Activated T-helper 9 cell treated with anti-CD3 and anti-CD28 coated beads, Interleukin-2, amount 50 U/mL, for 16 hours (primary cell): ENCODE data around the gene KRTAP5-10.
"Not testable (repeated sequence)": the region's sequence is repeated elsewhere in the genome, so short reads cannot be mapped to it uniquely, and the experiment has no call there.

Source experiments
- DNase-seq: peaks from one replicate; pipeline ENCODE4 v3.0.0-alpha.2; 2020; ENCODE audit warnings: low read depth

KRTAP5-10 gene

DNA sequence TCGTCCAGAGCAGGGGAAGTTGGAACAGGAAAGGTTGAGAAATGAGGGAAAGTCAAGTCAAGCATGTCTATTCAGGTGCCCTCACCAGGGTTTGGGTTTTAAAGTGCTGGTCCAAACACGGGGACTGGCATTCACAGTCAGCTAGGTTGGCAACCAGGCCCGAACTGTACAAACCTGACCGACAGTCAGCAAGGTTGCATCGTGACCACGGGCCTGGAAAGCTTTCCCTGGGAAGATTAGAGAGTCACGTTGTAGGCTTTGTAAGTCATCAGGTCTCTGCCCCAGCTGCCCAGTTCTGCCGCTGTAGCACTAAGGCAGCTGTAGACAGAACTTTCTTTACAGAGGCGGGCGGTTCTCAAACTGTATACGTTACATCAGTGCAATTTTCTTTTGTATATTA is 7.4 kb downstream of the KRTAP5-10 start:
- DNase-seq, result no peak

DNA sequence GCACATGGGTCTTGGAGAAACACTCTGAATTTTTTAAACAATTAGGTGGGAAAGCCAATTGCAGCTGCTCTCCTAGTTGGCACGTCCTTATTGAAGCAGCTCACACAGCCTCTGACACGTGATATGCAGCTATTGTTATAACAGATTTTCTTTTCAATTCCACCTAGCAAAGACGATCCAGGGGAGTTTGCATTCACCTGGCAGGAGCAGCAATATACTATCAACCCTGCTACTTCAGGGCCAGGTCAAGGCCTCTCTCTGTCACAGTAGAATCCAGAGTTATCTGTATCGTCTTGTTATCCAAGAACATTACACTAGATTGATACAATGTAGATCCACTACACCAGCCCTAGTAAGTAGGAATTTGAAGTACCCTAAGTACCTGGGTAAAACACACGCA is 9.1 kb downstream of the KRTAP5-10 start:
- no peak for DNase-seq

DNA sequence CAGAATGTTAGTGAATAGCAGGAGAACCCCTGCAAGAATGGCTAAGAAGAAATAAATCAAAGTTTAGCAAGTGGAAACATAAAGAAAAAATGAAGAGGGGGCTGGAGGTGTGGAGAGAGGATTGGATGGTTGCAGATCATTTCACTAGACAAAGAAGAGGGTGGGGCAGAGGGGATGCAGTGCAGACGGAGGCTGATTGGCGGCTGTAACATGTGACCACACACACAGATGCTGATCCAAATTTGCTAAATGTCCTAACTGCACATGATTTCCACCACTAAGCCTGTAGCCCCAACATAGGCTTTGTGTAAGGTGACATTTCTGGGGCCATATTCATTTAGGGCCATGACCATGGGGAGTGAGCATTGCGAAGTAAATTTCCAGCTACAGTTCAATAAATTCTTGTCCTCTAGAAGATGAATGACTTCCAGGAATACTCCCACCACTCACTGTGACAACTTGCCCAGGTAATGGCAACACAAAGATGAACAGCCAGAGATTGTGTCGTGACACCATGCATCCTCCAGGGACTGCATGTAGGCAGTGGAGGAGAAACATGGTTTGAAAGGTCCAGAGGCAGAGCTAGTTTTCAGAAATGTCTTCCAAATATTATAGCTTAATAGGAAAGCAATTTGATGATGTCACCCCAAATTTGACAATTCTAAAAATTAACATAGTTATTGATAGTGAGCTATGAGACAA is 10.5 kb downstream of the KRTAP5-10 start:
- no peak for DNase-seq

DNA sequence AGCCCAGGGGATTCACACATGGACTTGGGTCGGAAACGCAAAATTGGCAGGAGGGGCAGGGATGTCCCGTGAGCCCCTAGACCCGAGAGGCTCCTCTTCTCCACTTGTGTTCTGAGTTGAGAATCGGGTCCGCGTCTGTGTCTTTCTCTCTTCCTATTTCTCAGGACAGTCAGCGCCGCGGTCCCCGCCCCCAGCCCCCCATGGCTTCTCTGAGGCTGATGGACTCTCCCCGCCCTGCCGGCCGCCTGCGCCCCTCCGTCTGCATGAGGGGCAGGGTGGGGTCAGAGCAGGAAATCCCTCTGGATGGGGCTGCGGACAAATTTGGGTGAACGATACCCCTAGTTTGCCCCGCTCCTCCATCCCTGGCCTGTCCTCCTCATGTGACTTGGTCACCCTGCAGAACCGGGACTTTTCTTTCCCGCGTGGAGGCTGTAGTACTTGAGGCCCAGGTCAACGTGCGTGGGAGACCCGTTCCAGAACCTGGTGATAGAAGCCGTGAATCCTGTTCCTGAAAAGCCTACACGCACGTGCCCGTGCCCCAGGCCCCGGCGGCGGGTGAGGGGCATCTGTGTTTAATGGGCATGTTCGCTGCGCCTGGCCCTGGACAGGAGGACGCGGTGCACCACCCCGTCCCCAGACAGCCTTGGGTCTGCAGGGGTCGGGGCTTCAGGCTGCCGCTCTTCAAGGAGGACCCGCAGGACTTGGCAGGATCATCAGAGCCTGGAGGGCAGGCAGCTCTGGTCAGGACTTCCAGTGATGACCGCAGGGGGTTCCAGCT is 11.5 kb downstream of the KRTAP5-10 start:
- DNase-seq, result not testable (repeated sequence)

DNA sequence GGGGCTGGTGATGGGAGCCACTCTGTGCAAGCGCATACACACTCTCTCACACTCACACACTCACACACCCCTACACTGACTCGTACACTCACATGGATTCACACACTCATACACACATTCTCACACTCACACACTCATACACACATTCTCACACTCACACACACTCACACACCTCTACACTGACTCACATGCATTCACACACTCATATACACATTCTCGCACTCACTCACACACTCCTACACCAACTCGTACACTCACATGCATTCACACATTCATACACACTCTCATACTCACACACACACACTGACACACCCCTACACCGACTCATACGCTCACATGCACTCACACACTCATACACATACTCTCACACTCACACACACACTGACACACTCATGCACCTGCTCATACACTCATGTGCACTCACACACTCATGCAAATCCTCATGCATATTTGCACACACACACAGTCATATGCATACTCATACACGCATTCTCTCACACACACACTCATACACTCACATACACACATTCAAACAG is 12.2 kb downstream of the KRTAP5-10 start:
- no peak for DNase-seq

DNA sequence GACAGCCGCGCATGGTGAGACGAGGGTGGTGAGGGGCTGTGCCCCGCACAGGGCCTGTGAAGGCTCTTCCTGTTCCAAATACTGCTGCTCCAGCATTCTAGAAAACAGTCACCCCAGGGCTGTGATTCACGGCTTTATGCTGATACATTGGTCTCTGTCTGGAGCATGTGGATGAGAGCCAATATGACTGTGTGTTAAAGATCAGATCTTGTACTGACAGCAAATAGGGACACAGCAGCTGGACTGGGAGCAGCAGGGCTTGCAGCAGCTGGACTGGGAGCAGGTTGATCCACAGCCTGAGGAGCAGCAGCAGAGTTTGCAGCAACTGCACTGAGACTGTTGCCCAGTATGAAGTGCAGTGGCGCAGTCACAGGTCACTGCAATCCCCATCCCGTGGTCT is 14.2 kb downstream of the KRTAP5-10 start:
- DNase-seq, result not testable (repeated sequence)

DNA sequence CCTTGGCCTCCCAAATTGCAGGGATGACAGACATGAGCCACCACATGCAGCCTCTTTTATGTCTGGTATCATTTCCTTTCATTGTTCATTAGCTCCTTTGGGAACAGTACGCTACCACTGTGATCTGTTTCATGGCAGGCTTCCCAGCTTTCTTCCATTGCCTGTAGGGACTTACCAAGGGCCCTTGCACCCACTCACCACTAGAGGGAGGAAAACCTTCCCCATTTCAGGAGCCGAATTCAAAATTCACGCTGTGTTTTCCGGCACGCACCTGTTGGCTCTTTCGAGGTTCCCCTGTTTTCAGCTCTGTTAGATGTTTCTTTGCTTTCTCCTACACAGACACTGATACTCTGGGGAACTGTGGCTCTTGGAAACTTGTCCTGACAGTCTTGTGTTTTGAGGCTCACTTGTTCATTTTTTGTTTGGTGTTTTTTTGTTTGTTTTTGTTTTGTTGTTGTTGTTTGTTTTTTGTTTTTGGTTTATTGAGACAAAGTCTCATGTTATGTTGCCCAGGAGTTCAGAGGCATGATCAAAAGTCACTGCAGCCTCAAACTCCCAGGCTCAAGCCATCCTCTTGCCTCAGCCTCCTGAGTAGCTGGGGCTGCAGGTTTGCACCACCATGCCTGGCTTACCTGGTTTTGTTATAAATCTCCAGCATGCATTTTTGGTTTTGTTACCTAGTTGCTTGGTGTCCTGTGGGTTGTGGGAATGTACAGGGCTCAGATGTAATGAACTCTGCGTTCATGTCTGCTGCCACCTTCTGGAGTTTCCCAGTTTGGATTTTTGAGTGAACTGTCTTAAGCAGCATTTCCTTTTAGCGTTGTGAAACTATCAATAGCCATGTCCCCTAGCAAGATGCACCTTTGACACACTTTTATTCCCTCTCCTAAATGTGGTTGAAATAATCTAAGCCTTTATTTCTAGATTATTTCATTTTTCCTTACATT is 15.0 kb downstream of the KRTAP5-10 start:
- no peak for DNase-seq

DNA sequence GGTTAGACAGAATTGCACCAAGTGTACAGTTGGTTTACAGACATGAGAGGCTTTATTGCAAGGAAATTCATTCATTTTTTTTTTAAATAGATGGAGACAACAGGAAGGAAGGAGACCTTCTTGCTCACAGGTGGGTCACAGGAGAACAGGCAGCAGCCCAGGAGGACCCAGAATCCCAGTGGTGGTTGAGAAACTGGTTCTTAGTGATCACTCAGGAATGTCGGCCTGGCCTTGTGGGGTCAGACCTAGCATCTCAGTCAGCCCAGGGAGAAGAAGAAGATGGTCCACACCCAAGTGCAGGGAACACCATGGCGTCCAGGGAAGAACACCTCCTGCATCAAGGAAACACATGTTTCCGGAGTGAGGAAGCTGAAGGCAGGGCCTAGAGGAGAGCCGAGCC is 16.5 kb downstream of the KRTAP5-10 start:
- DNase-seq, result no peak

DNA sequence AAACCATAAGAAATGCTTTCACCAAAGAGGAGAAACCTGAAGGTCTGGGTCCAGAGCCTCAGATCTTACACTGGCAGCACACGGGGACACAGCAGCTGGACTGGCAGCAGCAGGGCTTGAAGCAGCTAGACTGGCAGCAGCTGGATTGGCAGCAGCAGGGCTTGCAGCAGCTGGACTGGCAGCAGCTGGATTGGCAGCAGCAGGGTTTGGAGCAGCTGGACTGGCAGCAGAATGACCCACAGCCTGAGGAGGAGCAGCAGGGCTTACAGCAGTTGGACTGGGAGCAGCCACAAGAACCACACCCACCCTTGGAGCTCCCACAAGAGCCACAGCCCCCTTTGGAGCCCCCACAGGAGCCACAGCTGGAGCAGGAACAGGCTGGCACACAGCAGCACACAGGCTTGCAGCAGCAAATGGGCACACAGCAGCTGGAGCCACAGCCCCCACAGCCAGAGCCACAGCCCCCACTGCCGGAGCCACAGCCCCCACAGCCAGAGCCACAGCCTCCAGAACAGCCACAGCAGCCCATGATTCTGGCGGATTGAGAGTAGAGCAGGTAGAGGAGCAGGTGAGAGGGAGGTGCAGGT is 17.0 kb downstream of the KRTAP5-10 start, which contains the start of gene KRTAP5-11:
TSS of gene KRTAP5-11 (minus strand) at position 567 of the 587 bp plus-strand sequence. CDS start at position 529, 38 bp downstream.
- no peak for DNase-seq

DNA sequence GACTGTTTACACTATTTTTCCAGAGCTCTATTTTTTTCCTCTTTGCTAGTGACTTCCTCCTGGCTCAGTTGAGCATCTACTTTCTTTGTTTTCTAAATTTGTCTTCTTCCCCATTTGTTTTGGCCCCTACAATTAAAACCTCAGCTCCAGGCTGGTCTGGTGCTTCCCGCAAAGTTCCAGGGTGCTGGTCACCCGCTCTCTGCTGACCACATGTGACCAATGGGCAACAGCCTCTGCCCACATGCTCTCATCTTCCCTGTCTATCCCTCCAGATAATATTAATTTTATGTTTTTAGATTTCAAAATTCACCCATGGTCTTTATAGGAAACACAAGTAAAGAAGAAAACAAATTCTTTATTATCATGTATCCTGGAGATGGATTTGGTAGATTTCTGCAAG is 17.6 kb downstream of the KRTAP5-10 start:
- DNase-seq, result not testable (repeated sequence)

DNA sequence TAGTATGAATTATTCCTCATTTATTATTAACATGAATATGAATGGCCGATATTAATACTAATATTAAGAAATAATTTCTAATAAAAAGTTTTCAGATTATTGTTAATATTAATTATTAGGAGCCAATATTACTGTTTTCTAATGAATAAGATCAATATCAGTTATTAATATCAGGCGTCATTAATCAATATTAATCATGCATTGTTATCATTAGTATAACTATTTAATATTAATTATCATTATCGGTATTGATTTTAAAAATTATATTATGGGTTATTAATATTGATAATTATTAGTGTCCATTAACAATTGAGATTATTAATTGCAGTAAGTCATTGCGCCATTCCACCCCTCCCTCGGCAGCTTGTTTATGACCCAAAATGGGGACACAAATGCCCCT is 20.3 kb downstream of the KRTAP5-10 start:
- not testable (repeated sequence) for DNase-seq

DNA sequence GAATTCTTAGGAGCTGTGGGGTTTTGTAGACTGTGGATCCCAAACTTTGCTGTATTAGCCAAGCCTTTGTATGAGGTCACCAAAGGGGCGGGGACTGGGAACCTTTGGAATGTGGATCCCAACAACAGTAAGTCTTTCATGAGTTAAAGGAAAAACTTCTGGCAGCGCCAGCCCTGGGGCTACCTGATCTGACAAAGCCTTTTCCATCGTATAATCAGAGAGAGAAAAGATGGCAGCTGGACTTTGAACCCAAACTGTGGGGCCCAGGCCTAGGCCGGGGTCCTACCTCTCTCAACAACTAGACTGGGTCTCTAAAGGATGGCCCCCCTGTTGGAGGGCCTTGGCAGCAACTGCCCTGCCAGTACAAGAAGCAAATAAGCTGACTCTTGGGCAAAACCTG is 23.0 kb downstream of the KRTAP5-10 start:
- DNase-seq, result not testable (repeated sequence)

DNA sequence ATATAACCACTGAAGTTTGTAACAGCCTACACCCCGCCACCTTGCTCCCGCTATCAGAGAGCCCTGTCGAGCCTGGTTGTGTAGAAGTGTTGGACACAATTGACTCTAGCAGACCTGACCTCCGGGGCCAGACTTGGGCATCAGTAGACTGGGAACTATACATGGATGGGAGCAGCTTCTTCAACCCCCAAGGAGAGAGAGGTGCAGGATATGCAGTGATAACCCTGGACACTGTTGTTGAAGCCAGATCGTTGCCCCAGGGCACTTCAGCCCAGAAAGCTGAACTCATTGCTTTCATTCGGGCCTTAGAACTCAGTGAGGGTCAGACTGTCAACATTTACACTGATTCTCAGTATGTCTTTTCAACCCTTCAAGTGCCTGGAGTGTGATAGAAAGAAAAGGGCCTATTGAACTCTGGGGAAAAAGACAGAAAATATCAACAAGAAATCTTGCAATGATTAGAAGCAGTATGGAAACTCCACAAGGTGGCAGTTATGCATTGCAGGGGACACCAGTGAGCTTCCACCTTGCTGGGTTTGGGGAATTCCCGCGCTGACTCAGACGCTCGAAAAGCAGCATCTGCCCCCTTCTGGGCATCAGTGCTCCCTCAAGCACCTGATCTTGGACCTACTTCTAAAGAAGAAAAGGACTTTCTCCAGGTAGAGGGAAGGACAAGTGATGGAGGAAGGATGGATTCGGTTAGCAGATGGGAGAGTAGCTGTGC is 23.6 kb downstream of the KRTAP5-10 start:
- DNase-seq, result peak; percentile 23

DNA sequence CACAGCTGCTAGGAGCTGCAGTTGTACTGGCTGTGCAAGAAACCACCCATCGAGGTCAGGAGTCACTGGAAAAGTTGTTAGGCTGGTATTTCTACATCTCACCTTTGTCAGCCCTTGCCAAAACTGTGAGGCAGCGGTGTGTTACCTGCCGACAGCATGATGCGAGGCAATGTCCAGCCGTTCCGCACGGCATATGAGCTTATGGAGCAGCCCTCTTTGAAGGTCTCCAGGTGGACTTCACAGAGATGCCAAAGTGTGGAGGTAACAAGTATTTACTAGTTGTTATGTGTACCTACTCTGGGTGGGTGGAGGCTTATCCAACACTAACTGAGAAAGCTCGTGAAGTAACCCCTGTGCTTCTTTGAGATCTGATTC is 24.2 kb downstream of the KRTAP5-10 start:
- DNase-seq, result not testable (repeated sequence)

DNA sequence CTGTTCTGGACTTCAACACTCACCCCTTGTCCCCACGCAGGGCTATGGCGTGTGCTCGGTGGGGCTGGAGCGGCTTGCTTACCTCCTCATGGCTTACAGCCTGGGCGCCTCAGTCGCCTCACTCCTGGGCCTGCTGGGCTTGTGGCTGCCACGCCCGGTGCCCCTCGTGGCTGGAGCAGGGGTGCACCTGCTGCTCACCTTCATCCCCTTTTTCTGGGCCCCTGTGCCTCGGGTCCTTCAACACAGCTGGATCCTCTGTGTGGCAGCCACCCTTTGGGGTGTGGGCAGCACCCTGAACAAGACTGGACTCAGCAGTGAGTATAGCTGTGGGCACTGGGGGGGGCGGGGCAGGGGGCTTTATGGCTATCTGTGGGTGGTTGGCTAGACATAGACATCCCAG is 37.9 kb downstream of the KRTAP5-10 start:
- DNase-seq, result not testable (repeated sequence)

DNA sequence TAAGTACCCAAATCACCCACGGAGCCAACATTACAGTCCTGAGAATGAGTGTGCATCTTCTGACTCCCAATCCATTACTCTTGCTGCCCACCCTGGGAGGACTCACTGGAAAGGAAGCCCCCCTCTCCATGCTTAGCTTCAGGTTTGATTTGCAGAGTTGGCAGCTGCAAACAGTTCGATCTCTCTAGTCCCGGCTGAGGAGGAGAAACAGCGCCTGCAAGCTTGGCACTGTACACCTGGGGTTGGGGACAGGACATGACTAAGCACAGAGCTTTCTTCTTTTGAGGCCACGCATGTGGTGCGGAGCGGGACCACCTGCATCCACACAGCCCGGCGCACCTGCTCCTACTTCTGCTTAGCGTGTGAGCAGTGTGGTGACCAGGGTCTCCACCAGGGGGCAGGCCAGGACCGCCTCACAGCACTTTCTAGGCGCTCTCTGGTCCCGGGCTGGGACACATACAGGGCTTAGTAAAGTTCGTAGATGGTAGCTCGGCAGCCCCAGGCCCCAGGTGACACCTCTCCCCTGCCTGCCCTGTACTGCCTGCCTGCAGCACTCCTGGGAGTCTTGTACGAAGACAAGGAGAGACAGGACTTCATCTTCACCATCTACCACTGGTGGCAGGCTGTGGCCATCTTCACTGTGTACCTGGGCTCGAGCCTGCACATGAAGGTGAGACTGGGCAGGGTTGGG is 39.6 kb downstream of the KRTAP5-10 start:
- not testable (repeated sequence) for DNase-seq

DNA sequence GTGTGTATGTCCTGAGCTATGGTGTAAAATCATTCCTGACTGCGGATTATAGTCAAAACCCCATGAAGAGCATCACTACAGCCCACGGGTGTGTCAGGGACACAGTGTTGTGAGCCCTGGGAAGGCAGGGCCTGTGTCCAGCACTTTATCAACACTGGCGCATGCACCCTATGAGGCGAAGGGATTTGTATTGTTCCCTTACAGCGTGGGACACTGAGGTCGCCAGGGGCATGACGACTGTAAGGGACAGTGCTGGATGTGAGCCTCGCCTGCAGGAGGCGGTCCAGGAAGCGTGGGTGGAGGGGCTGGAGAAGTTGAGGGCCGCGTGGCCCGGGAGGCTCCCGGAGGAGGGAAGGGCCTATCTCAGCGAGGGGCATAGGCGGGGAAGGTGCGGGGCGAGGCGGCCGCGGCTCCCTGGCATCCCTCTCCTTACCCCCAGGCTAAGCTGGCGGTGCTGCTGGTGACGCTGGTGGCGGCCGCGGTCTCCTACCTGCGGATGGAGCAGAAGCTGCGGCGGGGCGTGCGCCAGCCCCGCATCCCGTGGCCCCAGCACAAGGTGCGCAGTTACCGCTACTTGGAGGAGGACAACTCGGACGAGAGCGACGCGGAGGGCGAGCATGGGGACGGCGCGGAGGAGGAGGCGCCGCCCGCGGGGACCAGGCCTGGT is 41.6 kb downstream of the KRTAP5-10 start:
- DNase-seq, result not testable (repeated sequence)

DNA sequence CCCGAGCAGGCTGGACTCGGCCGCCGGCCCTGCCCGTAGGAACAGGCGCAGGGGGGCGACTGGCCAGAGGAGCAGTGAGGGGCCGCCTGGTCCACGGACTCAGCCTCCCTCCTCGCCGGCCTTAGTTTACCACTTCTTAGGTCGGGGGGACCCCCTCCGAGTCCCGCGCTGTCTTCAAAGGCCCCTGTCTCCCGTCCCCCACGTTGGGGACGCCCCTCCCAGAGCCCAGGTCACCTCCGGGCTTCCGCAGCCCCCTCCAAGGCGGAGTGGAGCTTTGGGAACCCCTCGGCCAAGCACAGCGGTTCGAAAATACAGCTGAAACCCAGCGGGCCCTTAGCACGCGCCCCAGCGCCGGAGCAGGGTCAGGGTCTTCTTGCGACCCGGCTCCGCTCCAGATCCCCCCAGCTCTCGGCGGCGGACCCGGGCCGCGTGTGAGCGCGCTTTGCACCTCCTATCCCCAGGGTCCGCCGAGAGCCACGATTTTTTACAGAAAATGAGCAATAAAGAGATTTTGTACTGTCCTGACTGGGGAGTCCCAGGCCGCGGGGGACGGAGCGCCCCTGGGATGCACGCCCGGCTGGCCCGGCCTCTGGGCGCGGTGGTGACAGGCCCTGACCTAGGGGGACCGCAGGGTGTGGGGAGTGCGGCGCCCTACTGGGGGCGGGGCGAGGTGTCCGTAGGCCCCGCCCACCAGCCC is 42.3 kb downstream of the KRTAP5-10 start:
- not testable (repeated sequence) for DNase-seq

DNA sequence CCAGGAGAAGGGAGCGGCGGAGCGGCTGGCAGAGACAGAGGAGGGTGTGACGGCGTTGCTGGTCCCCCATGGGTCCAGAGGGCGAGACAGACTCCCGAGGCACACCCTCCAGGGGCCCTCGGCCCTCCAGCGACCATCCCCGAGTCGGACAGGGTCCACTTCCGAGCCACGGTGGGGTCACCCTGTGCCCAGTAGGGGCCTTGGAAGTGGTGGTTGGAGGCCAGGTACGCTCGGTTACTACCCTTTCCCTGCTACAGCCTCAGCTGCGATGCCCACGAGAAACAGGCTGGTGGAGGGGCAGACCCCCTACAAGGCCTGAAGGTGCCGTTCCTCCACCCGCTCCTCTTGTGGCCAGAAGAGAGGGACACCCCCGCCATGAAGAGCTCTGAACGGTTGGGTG is 42.9 kb downstream of the KRTAP5-10 start:
- not testable (repeated sequence) for DNase-seq
